Thoracic aorta (tissue), 2 donors: ENCODE results near the gene SLC22A4. TPM values are rescaled to one million over a fixed set of nuclear protein-coding genes. Genes with fewer than 3 reads are reported as not detected.

Source experiments
- ATAC-seq: fragments of 150-250 bp; one replicate; pipeline ENCODE4 v1.8.0; 2017; ENCODE audit warnings: low read depth; ENCODE audit not compliant: insufficient number of reproducible peaks, low FRiP score
- DNase-seq: peaks from one replicate; pipeline ENCODE4 v3.0.0-alpha.2; 2020; ENCODE audit warnings: low spot score
- H3K27ac ChIP-seq, 2 donors: fragments of 200-600 bp; sonication (generic); 1 replicate in 1 of 2; 2 replicates in 1 of 2; pipeline ENCODE4 v1.5.1; 2016; ENCODE audit warnings: mild to moderate bottlenecking in 2 of 2, moderate library complexity in 2 of 2
- H3K27me3 ChIP-seq: fragments of 200-600 bp; sonication (generic); replicated peaks from 2 replicates; pipeline ENCODE4 v1.6.0; 2016; ENCODE audit warnings: mild to moderate bottlenecking; ENCODE audit not compliant: insufficient read depth
- H3K36me3 ChIP-seq: fragments of 200-600 bp; sonication (generic); one replicate; pipeline ENCODE4 v1.5.1; 2016
- H3K4me1 ChIP-seq, 2 donors: fragments of 200-600 bp; sonication (generic); 1 replicate in 1 of 2; 2 replicates in 1 of 2; pipeline versions ENCODE4 v1.5.1 to v1.6.0; 2016; ENCODE audit warnings: low read depth in 2 of 2, mild to moderate bottlenecking in 1 of 2; ENCODE audit not compliant: control insufficient read depth in 1 of 2
- H3K4me3 ChIP-seq: fragments of 200-600 bp; sonication (generic); 2 replicates; pipeline ENCODE4 v1.5.1; 2016; ENCODE audit warnings: mild to moderate bottlenecking
- H3K9me3 ChIP-seq: fragments of 200-600 bp; sonication (generic); 2 replicates; pipeline ENCODE4 v1.5.1; 2016
- total RNA-seq, 2 donors: library from RNA; depleted of rRNA; stranded (reverse); fragments of >200 nt; gene quantifications; one replicate each; pipeline versions ENCODE4 v1.1.0 to v1.2.3, GENCODE V29; 2016
- TF ChIP-seq, protein P1 (sequence below): fragments of 200-600 bp; sonication (generic); IDR thresholded peaks from one replicate; pipeline ENCODE4 v1.5.1; 2019; ENCODE audit warnings: antibody characterized with exemption

SLC22A4 gene
- total RNA-seq, 2 donors from 2014 or later = 0.14 to 2.1 TPM

DNA sequence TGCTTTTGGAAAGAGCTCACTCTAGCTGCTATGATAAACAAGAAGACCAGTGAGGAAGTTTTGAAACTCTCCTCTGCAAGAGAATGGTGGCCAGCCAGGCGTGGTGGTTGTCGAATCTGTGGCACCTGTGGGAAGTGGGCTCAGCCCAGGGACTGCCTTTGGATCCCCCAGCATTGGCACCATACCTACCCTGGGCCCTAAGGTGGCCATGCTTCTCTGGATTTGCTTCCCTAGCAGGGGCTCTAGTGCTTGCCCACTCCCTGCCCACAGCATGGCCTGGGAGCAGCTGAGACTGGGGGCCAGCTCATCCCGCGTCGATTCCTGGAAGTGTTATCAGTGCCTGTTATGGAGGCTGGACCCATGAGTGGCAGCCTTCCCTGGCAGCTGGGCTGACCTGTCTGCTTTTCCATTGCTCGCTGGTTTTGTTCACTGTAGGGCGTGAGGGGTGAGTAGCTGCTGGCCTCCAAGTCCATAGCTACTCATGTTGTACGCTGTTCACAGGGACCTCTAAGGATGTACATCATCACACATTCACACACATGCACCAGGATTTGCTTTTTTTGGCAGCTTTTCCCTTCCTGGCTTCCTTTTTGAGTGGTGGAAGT, 2.3 kb downstream of the SLC22A4 start:
- TF ChIP-seq, protein P1, sequence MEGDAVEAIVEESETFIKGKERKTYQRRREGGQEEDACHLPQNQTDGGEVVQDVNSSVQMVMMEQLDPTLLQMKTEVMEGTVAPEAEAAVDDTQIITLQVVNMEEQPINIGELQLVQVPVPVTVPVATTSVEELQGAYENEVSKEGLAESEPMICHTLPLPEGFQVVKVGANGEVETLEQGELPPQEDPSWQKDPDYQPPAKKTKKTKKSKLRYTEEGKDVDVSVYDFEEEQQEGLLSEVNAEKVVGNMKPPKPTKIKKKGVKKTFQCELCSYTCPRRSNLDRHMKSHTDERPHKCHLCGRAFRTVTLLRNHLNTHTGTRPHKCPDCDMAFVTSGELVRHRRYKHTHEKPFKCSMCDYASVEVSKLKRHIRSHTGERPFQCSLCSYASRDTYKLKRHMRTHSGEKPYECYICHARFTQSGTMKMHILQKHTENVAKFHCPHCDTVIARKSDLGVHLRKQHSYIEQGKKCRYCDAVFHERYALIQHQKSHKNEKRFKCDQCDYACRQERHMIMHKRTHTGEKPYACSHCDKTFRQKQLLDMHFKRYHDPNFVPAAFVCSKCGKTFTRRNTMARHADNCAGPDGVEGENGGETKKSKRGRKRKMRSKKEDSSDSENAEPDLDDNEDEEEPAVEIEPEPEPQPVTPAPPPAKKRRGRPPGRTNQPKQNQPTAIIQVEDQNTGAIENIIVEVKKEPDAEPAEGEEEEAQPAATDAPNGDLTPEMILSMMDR = no peak
- H3K4me3 ChIP-seq = no peak overlapping the region
- no peaks in the 10 kb centered on the region for H3K27me3 ChIP-seq
- DNase-seq = no peak
- H3K27ac ChIP-seq = peak overlapping the region in 1 of 2 donors; percentile 25
- no peaks in the 10 kb centered on the region for H3K9me3 ChIP-seq
- peaks cover 8 to 20% of the 10 kb centered on the region in 2 donors for H3K4me1 ChIP-seq
- ATAC-seq = no peak
- H3K36me3 ChIP-seq = no peaks in the 10 kb centered on the region

DNA sequence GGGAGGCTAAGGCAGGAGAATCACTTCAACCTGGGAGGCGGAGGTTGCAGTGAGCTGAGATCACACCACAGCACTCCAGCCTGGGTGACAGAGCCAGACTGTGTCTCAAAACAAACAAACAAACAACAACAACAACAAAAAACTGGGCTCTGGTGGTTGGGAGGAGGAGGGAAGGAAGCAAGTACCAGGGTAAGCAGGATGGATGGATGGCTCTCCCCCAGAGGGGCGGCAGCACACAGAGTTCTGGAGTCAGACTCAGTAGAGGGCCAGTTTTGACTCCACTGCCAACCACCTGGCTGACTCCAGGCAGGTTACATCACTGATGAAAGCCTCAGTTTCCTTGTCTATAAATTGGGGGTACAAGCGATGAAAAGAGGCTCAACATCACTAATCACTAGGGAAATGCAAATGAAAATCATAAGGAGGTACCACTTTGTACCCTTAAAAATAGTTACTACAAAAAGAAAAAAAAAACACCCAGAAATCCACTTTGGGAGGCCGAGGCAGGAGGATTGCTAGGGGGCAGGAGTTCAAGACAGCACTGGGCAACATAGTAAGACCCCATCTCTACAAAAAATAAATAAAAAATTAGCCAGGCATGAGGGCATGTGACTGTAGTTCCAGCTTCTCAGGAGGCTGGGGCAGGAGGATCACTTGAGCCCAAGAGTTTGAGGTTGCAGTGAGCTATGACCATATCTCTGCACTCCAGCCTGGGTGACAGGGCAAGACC, 3.2 kb downstream of the SLC22A4 start:
- Histone ChIP-seq H3K27ac (no peak overlapping the region), H3K9me3 (no peaks in the 10 kb centered on the region), H3K4me1 (peaks cover 8 to 20% of the 10 kb centered on the region in 2 donors), H3K4me3 (no peak overlapping the region), H3K36me3 (no peaks in the 10 kb centered on the region), H3K27me3 (no peaks in the 10 kb centered on the region)
- DNase-seq (no peak), ATAC-seq (no peak)
- TF ChIP-seq, protein P1 = no peak

- H3K36me3 ChIP-seq = no peaks in the 10 kb centered on the region
- H3K27me3 ChIP-seq = no peaks in the 10 kb centered on the region
- H3K4me3 ChIP-seq = no peak overlapping the region
- H3K9me3 ChIP-seq = no peaks in the 10 kb centered on the region
- DNase-seq (no peak), ATAC-seq (no peak)
- H3K4me1 ChIP-seq = peaks cover 3 to 11% of the 10 kb centered on the region in 2 donors
- TF ChIP-seq, protein P1 = no peak
- no peak overlapping the region for H3K27ac ChIP-seq
Observed at GRCh38 chr5:132298298-132299212, 4.4 kb downstream of the SLC22A4 start.

DNA sequence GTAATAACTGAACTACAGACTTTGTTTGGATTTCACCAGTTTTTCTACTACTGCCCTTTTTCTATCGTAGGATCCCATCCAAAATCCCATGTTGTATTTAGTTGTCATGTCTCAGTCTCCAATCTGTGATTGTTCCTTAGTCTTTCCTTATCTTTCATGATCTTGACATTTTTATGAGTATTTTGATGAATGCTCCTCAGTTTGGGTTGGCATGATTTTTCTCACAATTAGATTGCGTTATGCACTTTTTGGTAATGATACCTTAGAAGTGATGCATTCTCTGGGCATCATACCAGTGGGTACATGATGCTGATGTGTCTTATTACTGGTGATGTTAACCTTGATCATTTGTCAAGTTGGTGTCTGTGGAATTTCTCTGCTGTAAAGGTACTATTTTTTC, 5.7 kb downstream of the SLC22A4 start:
- Histone ChIP-seq H3K4me1 (peaks cover 3 to 9% of the 10 kb centered on the region in 2 donors), H3K9me3 (peaks cover 1% of the 10 kb centered on the region), H3K36me3 (no peaks in the 10 kb centered on the region), H3K4me3 (no peak overlapping the region), H3K27me3 (no peaks in the 10 kb centered on the region), H3K27ac (no peak overlapping the region)
- ATAC-seq (no peak), DNase-seq (no peak)
- TF ChIP-seq, protein P1 = no peak
